ENCODE data around the gene WFDC5. TPM values are rescaled to one million over a fixed set of nuclear protein-coding genes. Genes with fewer than 3 reads are reported as not detected.

Gene WFDC5
- total RNA-seq, 2 experiments from 2014 or later, result 0.23 TPM; not detected in 1

- Mint-ChIP-seq H3K27ac (no peak overlapping the region), H3K4me3 (no peak overlapping the region), H3K27me3 (peaks cover 42% of the 10 kb centered on the region), H3K36me3 (no peaks in the 10 kb centered on the region), H3K9me3 (no peaks in the 10 kb centered on the region), H3K4me1 (no peaks in the 10 kb centered on the region)
- DNase-seq, result no peak
Measured at GRCh38 chr20:45128099-45128498, 13.1 kb upstream of the WFDC5 start.

GRCh38 chr20:45124365-45124764 lies 9.4 kb upstream of the WFDC5 start, which contains the start of gene WFDC12:
WFDC12 (minus strand) TSS chr20:45124465; CDS start chr20:45124447, 18 bp downstream.
- Mint-ChIP-seq H3K4me1 (no peaks in the 10 kb centered on the region), H3K27me3 (peaks cover 38% of the 10 kb centered on the region), H3K4me3 (no peak within 1 kb of the TSS), H3K36me3 (no peaks in the 10 kb centered on the region), H3K9me3 (no peaks in the 10 kb centered on the region), H3K27ac (no peak within 1 kb of the TSS)
- no peak for DNase-seq

- no peak for DNase-seq
- H3K9me3 Mint-ChIP-seq, result no peaks in the 10 kb centered on the region
- H3K27me3 Mint-ChIP-seq, result peaks cover 34% of the 10 kb centered on the region
- H3K4me3 Mint-ChIP-seq, result no peak overlapping the region
- no peaks in the 10 kb centered on the region for H3K4me1 Mint-ChIP-seq
- H3K36me3 Mint-ChIP-seq, result no peaks in the 10 kb centered on the region
- H3K27ac Mint-ChIP-seq, result no peak overlapping the region
Measured at GRCh38 chr20:45121388-45121787, 6.4 kb upstream of the WFDC5 start.

GRCh38 chr20:45119556-45120266 lies 4.7 kb upstream of the WFDC5 start:
- no peak for DNase-seq
- H3K4me3 Mint-ChIP-seq, result no peak overlapping the region
- no peaks in the 10 kb centered on the region for H3K9me3 Mint-ChIP-seq
- peaks cover 6% of the 10 kb centered on the region for H3K4me1 Mint-ChIP-seq
- no peaks in the 10 kb centered on the region for H3K36me3 Mint-ChIP-seq
- H3K27ac Mint-ChIP-seq, result no peak overlapping the region
- peaks cover 26% of the 10 kb centered on the region for H3K27me3 Mint-ChIP-seq

- peaks cover 8% of the 10 kb centered on the region for H3K4me1 Mint-ChIP-seq
- H3K4me3 Mint-ChIP-seq, result no peak overlapping the region
- no peaks in the 10 kb centered on the region for H3K9me3 Mint-ChIP-seq
- H3K27ac Mint-ChIP-seq, result no peak overlapping the region
- H3K27me3 Mint-ChIP-seq, result peaks cover 25% of the 10 kb centered on the region
- no peaks in the 10 kb centered on the region for H3K36me3 Mint-ChIP-seq
- DNase-seq, result no peak
Measured at GRCh38 chr20:45118028-45118427, 3.1 kb upstream of the WFDC5 start.

- DNase-seq, result no peak
- Mint-ChIP-seq H3K36me3 (no peaks in the 10 kb centered on the region), H3K4me3 (no peak overlapping the region), H3K4me1 (peaks cover 8% of the 10 kb centered on the region), H3K27me3 (peaks cover 25% of the 10 kb centered on the region), H3K27ac (no peak overlapping the region), H3K9me3 (no peaks in the 10 kb centered on the region)
Measured at GRCh38 chr20:45117581-45117980, 2.6 kb upstream of the WFDC5 start.

- Mint-ChIP-seq H3K36me3 (no peaks in the 10 kb centered on the region), H3K4me3 (no peak overlapping the region), H3K27me3 (peaks cover 19% of the 10 kb centered on the region), H3K27ac (no peak overlapping the region), H3K4me1 (peaks cover 8% of the 10 kb centered on the region), H3K9me3 (no peaks in the 10 kb centered on the region)
- no peak for DNase-seq
Measured at GRCh38 chr20:45115829-45116228, 855 bp upstream of the WFDC5 start.

- no peak overlapping the region for H3K4me3 Mint-ChIP-seq
- no peak overlapping the region for H3K27ac Mint-ChIP-seq
- H3K9me3 Mint-ChIP-seq, result no peaks in the 10 kb centered on the region
- H3K36me3 Mint-ChIP-seq, result no peaks in the 10 kb centered on the region
- H3K4me1 Mint-ChIP-seq, result peaks cover 8% of the 10 kb centered on the region
- H3K27me3 Mint-ChIP-seq, result peaks cover 17% of the 10 kb centered on the region
- no peak for DNase-seq
Measured at GRCh38 chr20:45115386-45115774, 406 bp upstream of the WFDC5 start.

GRCh38 chr20:45113865-45114264 lies 1.1 kb downstream of the WFDC5 start:
- H3K9me3 Mint-ChIP-seq, result no peaks in the 10 kb centered on the region
- H3K4me3 Mint-ChIP-seq, result no peak overlapping the region
- peaks cover 8% of the 10 kb centered on the region for H3K4me1 Mint-ChIP-seq
- DNase-seq, result no peak
- H3K36me3 Mint-ChIP-seq, result no peaks in the 10 kb centered on the region
- H3K27ac Mint-ChIP-seq, result no peak overlapping the region
- H3K27me3 Mint-ChIP-seq, result peaks cover 15% of the 10 kb centered on the region

GRCh38 chr20:45112754-45113153 lies 2.2 kb downstream of the WFDC5 start:
- peaks cover 12% of the 10 kb centered on the region for H3K27me3 Mint-ChIP-seq
- H3K27ac Mint-ChIP-seq, result no peak overlapping the region
- H3K4me3 Mint-ChIP-seq, result no peak overlapping the region
- no peaks in the 10 kb centered on the region for H3K9me3 Mint-ChIP-seq
- no peak for DNase-seq
- H3K36me3 Mint-ChIP-seq, result no peaks in the 10 kb centered on the region
- H3K4me1 Mint-ChIP-seq, result peaks cover 8% of the 10 kb centered on the region

GRCh38 chr20:45111799-45112471 lies 3.0 kb downstream of the WFDC5 start:
- Mint-ChIP-seq H3K9me3 (no peaks in the 10 kb centered on the region), H3K27ac (no peak overlapping the region), H3K4me1 (peaks cover 8% of the 10 kb centered on the region), H3K27me3 (peaks cover 8% of the 10 kb centered on the region), H3K4me3 (no peak overlapping the region), H3K36me3 (no peaks in the 10 kb centered on the region)
- no peak for DNase-seq

GRCh38 chr20:45111285-45111684 lies 3.7 kb downstream of the WFDC5 start:
- no peaks in the 10 kb centered on the region for H3K36me3 Mint-ChIP-seq
- no peak overlapping the region for H3K4me3 Mint-ChIP-seq
- H3K27ac Mint-ChIP-seq, result no peak overlapping the region
- no peaks in the 10 kb centered on the region for H3K9me3 Mint-ChIP-seq
- H3K27me3 Mint-ChIP-seq, result peaks cover 3% of the 10 kb centered on the region
- peaks cover 8% of the 10 kb centered on the region for H3K4me1 Mint-ChIP-seq
- no peak for DNase-seq

GRCh38 chr20:45110301-45110700 lies 4.7 kb downstream of the WFDC5 start:
- Mint-ChIP-seq H3K27me3 (peaks cover 3% of the 10 kb centered on the region), H3K36me3 (no peaks in the 10 kb centered on the region), H3K9me3 (no peaks in the 10 kb centered on the region), H3K4me3 (no peak overlapping the region), H3K4me1 (peaks cover 8% of the 10 kb centered on the region), H3K27ac (no peak overlapping the region)
- no peak for DNase-seq

- H3K4me1 Mint-ChIP-seq, result peaks cover 2% of the 10 kb centered on the region
- H3K36me3 Mint-ChIP-seq, result no peaks in the 10 kb centered on the region
- DNase-seq, result no peak
- H3K4me3 Mint-ChIP-seq, result no peak overlapping the region
- H3K9me3 Mint-ChIP-seq, result no peaks in the 10 kb centered on the region
- no peak overlapping the region for H3K27ac Mint-ChIP-seq
- H3K27me3 Mint-ChIP-seq, result peaks cover 3% of the 10 kb centered on the region
Measured at GRCh38 chr20:45109634-45110033, 5.3 kb downstream of the WFDC5 start.

GRCh38 chr20:45105317-45105716 lies 9.7 kb downstream of the WFDC5 start:
- Mint-ChIP-seq H3K4me1 (peaks cover 7% of the 10 kb centered on the region), H3K27me3 (peaks cover 32% of the 10 kb centered on the region), H3K27ac (no peak overlapping the region), H3K9me3 (no peaks in the 10 kb centered on the region), H3K36me3 (no peaks in the 10 kb centered on the region), H3K4me3 (no peak overlapping the region)
- no peak for DNase-seq

- H3K27me3 Mint-ChIP-seq, result peaks cover 37% of the 10 kb centered on the region
- H3K9me3 Mint-ChIP-seq, result no peaks in the 10 kb centered on the region
- H3K4me1 Mint-ChIP-seq, result peaks cover 9% of the 10 kb centered on the region
- no peak for DNase-seq
- H3K36me3 Mint-ChIP-seq, result no peaks in the 10 kb centered on the region
- H3K4me3 Mint-ChIP-seq, result no peak overlapping the region
- H3K27ac Mint-ChIP-seq, result no peak overlapping the region
Measured at GRCh38 chr20:45104786-45105185, 10.2 kb downstream of the WFDC5 start.
